HepG2 (cell line): ENCODE data around the gene UBAC1.

ENCODE experiments used
- FOXJ3 ChIP-seq: sonication (generic); formaldehyde crosslinking; IDR thresholded peaks from 2 replicates; pipeline ENCODE4 v1.4.0; 2020; ENCODE audit warnings: missing genetic modification reagents, mild to moderate bottlenecking, borderline replicate concordance
- HOXA7 ChIP-seq: sonication (generic); formaldehyde crosslinking; IDR thresholded peaks from 2 replicates; pipeline ENCODE4 v1.8.1; 2022; ENCODE audit warnings: mild to moderate bottlenecking, missing genetic modification reagents, moderate library complexity
- TF ChIP-seq, protein P1 (sequence below): IDR thresholded peaks from 2 replicates; pipeline ENCODE4 v1.6.1; 2016
- TF ChIP-seq, protein P2 (sequence below): sonication (generic); formaldehyde crosslinking; IDR thresholded peaks from 2 replicates; pipeline ENCODE4 v1.4.0; 2020; ENCODE audit warnings: mild to moderate bottlenecking, missing genetic modification reagents, borderline replicate concordance

DNA sequence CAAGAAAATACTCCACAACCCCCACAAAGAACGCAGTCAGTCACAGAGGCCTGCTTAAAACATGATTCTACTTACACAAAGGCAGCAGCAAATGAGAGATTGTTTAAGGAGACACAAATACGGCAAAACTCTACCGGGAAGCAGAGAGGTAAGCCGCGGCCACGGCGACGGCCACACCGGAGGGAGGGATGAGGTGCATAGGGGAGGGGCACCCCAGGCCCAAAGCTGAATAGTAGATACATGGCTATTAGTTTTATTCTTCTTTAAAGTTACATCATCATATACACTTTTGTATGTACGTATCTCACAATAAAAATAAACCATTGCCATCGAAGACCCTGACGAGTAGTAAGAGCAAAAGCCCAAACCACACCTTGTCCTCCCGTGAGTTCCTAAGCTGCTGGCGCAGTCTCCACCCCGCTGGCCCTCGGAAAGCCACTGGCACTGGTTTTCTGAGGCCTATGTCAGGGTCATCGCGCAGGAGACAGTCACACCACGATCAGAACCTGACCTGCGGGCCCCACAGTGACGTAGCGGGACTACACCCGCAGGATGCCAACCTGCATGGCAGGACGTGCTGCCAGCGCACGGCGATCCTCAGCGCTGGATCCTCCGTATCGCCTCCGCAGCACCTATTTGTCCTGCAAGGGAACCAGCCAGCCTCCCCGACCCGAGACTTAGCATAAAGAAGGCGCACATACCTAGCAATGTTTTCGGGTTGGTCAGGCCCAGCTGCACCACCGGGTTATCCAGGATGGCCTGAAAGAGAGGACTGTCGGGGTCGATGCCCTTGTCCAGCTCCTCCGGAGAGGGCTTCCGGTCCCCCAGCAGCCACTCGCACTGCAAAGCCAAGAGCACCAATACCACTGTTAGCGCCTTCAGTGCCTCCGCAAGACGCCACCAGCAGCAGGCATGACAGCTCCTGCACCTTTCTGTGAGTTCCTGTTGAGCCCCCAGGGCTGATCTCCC lies 23.4 kb downstream of the UBAC1 start:
- no peak for TF ChIP-seq FOXJ3
- TF ChIP-seq, protein P1, sequence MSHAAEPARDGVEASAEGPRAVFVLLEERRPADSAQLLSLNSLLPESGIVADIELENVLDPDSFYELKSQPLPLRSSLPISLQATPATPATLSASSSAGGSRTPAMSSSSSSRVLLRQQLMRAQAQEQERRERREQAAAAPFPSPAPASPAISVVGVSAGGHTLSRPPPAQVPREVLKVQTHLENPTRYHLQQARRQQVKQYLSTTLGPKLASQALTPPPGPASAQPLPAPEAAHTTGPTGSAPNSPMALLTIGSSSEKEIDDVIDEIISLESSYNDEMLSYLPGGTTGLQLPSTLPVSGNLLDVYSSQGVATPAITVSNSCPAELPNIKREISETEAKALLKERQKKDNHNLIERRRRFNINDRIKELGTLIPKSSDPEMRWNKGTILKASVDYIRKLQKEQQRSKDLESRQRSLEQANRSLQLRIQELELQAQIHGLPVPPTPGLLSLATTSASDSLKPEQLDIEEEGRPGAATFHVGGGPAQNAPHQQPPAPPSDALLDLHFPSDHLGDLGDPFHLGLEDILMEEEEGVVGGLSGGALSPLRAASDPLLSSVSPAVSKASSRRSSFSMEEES (CRISPR knock-in tag) = no peak
- TF ChIP-seq HOXA7 (CRISPR knock-in tag) = no peak
- TF ChIP-seq, protein P2, sequence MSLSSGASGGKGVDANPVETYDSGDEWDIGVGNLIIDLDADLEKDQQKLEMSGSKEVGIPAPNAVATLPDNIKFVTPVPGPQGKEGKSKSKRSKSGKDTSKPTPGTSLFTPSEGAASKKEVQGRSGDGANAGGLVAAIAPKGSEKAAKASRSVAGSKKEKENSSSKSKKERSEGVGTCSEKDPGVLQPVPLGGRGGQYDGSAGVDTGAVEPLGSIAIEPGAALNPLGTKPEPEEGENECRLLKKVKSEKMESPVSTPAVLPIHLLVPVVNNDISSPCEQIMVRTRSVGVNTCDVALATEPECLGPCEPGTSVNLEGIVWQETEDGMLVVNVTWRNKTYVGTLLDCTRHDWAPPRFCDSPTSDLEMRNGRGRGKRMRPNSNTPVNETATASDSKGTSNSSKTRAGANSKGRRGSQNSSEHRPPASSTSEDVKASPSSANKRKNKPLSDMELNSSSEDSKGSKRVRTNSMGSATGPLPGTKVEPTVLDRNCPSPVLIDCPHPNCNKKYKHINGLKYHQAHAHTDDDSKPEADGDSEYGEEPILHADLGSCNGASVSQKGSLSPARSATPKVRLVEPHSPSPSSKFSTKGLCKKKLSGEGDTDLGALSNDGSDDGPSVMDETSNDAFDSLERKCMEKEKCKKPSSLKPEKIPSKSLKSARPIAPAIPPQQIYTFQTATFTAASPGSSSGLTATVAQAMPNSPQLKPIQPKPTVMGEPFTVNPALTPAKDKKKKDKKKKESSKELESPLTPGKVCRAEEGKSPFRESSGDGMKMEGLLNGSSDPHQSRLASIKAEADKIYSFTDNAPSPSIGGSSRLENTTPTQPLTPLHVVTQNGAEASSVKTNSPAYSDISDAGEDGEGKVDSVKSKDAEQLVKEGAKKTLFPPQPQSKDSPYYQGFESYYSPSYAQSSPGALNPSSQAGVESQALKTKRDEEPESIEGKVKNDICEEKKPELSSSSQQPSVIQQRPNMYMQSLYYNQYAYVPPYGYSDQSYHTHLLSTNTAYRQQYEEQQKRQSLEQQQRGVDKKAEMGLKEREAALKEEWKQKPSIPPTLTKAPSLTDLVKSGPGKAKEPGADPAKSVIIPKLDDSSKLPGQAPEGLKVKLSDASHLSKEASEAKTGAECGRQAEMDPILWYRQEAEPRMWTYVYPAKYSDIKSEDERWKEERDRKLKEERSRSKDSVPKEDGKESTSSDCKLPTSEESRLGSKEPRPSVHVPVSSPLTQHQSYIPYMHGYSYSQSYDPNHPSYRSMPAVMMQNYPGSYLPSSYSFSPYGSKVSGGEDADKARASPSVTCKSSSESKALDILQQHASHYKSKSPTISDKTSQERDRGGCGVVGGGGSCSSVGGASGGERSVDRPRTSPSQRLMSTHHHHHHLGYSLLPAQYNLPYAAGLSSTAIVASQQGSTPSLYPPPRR (CRISPR knock-in tag) = no peak
